OCI-LY7 (cell line): ENCODE results near the gene ADD2. TPM values are rescaled to one million over a fixed set of nuclear protein-coding genes. Genes with fewer than 3 reads are reported as not detected.

Experiments used
- BruUV-seq: library from RNA; stranded (reverse); fragments of 400-500 nt; replicated peaks from 2 replicates; lab custom pipeline; 2021; lab: Mats Ljungman, UMichigan
- CTCF ChIA-PET: fragments of 300-600 bp; sonication (Branson Sonifier 250); formaldehyde crosslinking; loops from one replicate; lab custom pipeline; 2022; ENCODE audit warnings: antibody characterized with exemption; ENCODE audit not compliant: unreplicated experiment; lab: Charles Lee
- POLR2A ChIA-PET: fragments of 300-600 bp; sonication (Branson Sonifier 250); formaldehyde crosslinking; loops from one replicate; lab custom pipeline; 2022; ENCODE audit warnings: antibody characterized with exemption; lab: Charles Lee
- DNase-seq: peaks from one replicate; pipeline ENCODE4 v3.0.0-alpha.2; 2015; ENCODE audit warnings: low spot score
- H2AFZ ChIP-seq: fragments of 200-600 bp; sonication (generic), shearing (Covaris generic); 2 replicates; pipeline ENCODE4 v1.6.1; 2014; ENCODE audit warnings: mild to moderate bottlenecking, antibody characterized with exemption, low read length, moderate library complexity
- H3K27ac ChIP-seq: fragments of 200-600 bp; sonication (generic); 2 replicates; pipeline ENCODE4 v1.5.1; 2014; ENCODE audit warnings: mixed run types, low read depth, mild to moderate bottlenecking, moderate library complexity, low read length, inconsistent platforms; ENCODE audit not compliant: poor library complexity, severe bottlenecking
- H3K36me3 ChIP-seq: fragments of 200-600 bp; sonication (generic); 2 replicates; pipeline ENCODE4 v1.6.1; 2014; ENCODE audit warnings: mild to moderate bottlenecking, antibody characterized with exemption, low read length, moderate library complexity, mixed read lengths; ENCODE audit not compliant: insufficient read depth
- H3K4me1 ChIP-seq: fragments of 200-600 bp; sonication (generic); 2 replicates; pipeline ENCODE4 v1.5.1; 2014; ENCODE audit warnings: mild to moderate bottlenecking, low read length; ENCODE audit not compliant: insufficient read depth, poor library complexity, severe bottlenecking
- H3K4me2 ChIP-seq: fragments of 200-600 bp; sonication (generic); 2 replicates; pipeline ENCODE4 v1.6.1; 2014; ENCODE audit warnings: mild to moderate bottlenecking, low read length
- H3K4me3 ChIP-seq: fragments of 200-600 bp; sonication (generic); 2 replicates; pipeline ENCODE4 v1.5.1; 2014; ENCODE audit warnings: mild to moderate bottlenecking, low read depth, low read length; ENCODE audit not compliant: poor library complexity, severe bottlenecking
- H3K79me2 ChIP-seq: fragments of 200-600 bp; sonication (generic); 2 replicates; pipeline ENCODE4 v1.6.1; 2016; ENCODE audit warnings: low read depth, mild to moderate bottlenecking, low read length, moderate library complexity, mixed read lengths; ENCODE audit not compliant: insufficient read depth
- H3K9me2 ChIP-seq: fragments of 200-600 bp; sonication (generic); 2 replicates; pipeline ENCODE4 v1.6.1; 2016; ENCODE audit warnings: mild to moderate bottlenecking, low read length, mixed read lengths; ENCODE audit not compliant: insufficient read depth
- H3K9me3 ChIP-seq: fragments of 200-600 bp; sonication (generic); 2 replicates; pipeline ENCODE4 v1.6.1; 2014; ENCODE audit warnings: mild to moderate bottlenecking, mixed run types, low read length, mixed read lengths
- H4K20me1 ChIP-seq: fragments of 200-600 bp; sonication (generic); 2 replicates; pipeline ENCODE4 v1.6.1; 2014; ENCODE audit warnings: mild to moderate bottlenecking, antibody characterized with exemption, low read length, moderate library complexity, mixed read lengths; ENCODE audit not compliant: insufficient read depth
- CTCF ChIP-seq: fragments of 200-600 bp; sonication (generic); conservative IDR thresholded peaks from 2 replicates; pipeline ENCODE4 v1.5.1; 2014; ENCODE audit warnings: mild to moderate bottlenecking, antibody characterized with exemption, low read length, moderate library complexity, mixed read lengths
- EZH2phosphoT487 ChIP-seq: fragments of 200-600 bp; sonication (generic); IDR thresholded peaks from 2 replicates; pipeline ENCODE4 v1.6.1; 2018; ENCODE audit warnings: low read depth, borderline replicate concordance, mild to moderate bottlenecking, mixed run types, antibody characterized with exemption, low read length, moderate library complexity, mixed read lengths
- intact Hi-C: fragments of 100-400 bp; cut with micrococcal nuclease; formaldehyde crosslinking; loops from one replicate; pipeline ENCODE4 v1.10.0; 2022; ENCODE audit not compliant: unreplicated experiment
- total RNA-seq, 2 experiments: library from RNA; depleted of rRNA in 1 of 2; stranded (reverse); fragments of >200 nt in 1 of 2; shearing (Covaris generic) in 1 of 2; gene quantifications; 2 replicates each; pipeline ENCODE4 v1.2.3, GENCODE V29; 2014 to 2022

The ADD2 gene
- total RNA-seq, 2 experiments from 2014 or later, result not detected

GRCh38 chr2:70724366-70724765, 43.6 kb downstream of the ADD2 start:
- Histone ChIP-seq H3K4me2 (no peak overlapping the region), H4K20me1 (no peaks in the 10 kb centered on the region), H3K79me2 (no peaks in the 10 kb centered on the region), H3K9me3 (no peaks in the 10 kb centered on the region), H2AFZ (no peak overlapping the region), H3K36me3 (no peaks in the 10 kb centered on the region), H3K4me1 (no peaks in the 10 kb centered on the region), H3K4me3 (no peak overlapping the region), H3K9me2 (no peaks in the 10 kb centered on the region), H3K27ac (no peak overlapping the region)
- intact Hi-C loops, result no loop called here
- TF ChIP-seq CTCF, result no peak
- no peak for TF ChIP-seq EZH2phosphoT487
- no peak for DNase-seq
- ChIA-PET CTCF (no interaction called here), POLR2A (no interaction called here)
- BruUV-seq, result no TSS peak

DNA sequence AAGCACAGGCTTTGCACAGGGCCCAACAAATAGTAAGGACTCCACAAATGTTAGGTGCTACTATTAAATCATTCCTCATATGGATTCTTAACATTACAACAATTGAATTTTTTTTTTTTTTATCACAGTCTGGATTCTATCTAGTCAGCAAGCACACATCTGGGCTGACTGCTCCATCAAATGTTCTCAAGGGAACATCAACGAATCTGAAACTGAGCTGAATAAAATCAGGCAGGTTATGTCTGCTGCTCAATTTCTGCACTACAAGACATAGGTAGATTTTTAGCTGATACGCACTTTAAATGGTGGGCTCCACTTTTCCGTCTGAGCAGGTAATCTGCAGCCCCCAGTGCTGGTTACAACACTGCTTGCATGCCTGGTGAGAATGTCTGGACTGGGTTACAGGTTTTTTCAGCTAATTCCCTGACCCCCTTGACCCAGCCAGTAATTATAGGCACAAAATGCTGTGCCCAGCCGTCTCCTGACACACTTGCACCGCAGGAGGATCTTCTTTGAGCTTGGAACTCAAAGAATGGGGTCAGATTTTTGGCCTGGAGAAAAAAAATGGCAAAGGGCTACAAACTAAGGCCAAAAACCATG, 44.6 kb downstream of the ADD2 start:
- H3K9me2 ChIP-seq, result no peaks in the 10 kb centered on the region
- H3K9me3 ChIP-seq, result no peaks in the 10 kb centered on the region
- no peaks in the 10 kb centered on the region for H3K79me2 ChIP-seq
- no peak overlapping the region for H3K4me3 ChIP-seq
- ChIA-PET CTCF (no interaction called here), POLR2A (no interaction called here)
- no peaks in the 10 kb centered on the region for H3K36me3 ChIP-seq
- no TSS peak for BruUV-seq
- TF ChIP-seq EZH2phosphoT487 (no peak), CTCF (no peak)
- no peaks in the 10 kb centered on the region for H4K20me1 ChIP-seq
- no peak overlapping the region for H3K4me2 ChIP-seq
- H3K4me1 ChIP-seq, result no peaks in the 10 kb centered on the region
- no peak overlapping the region for H3K27ac ChIP-seq
- intact Hi-C loops, result no loop called here
- H2AFZ ChIP-seq, result no peak overlapping the region
- DNase-seq, result no peak

- DNase-seq, result no peak
- Histone ChIP-seq H3K36me3 (no peaks in the 10 kb centered on the region), H3K27ac (no peak overlapping the region), H3K4me3 (no peak overlapping the region), H2AFZ (no peak overlapping the region), H3K9me2 (no peaks in the 10 kb centered on the region), H4K20me1 (no peaks in the 10 kb centered on the region), H3K79me2 (no peaks in the 10 kb centered on the region), H3K4me1 (no peaks in the 10 kb centered on the region), H3K9me3 (no peaks in the 10 kb centered on the region), H3K4me2 (no peak overlapping the region)
- ChIA-PET CTCF (interaction anchor here (0.5 kb wide), 1 partner anchor 1061 kb away, joined by 3 read pairs; no protein-coding TSS in a partner anchor), POLR2A (no interaction called here)
- intact Hi-C loops, result no loop called here
- no peak for TF ChIP-seq EZH2phosphoT487
- TF ChIP-seq CTCF, result no peak
- BruUV-seq, result no TSS peak
Observed at GRCh38 chr2:70720124-70720523, 47.9 kb downstream of the ADD2 start.
